Adrenal gland (tissue), 12 donors: ENCODE results near the gene GLT8D2. TPM values are rescaled to one million over a fixed set of nuclear protein-coding genes. Genes with fewer than 3 reads are reported as not detected.

Experiments used
- DNase-seq, 7 donors: peaks; one replicate each; pipeline ENCODE4 v3.0.0-alpha.2; 2019 to 2020
- H3K27ac ChIP-seq, 5 donors: fragments of 200-600 bp; sonication (generic) in 4 of 5; 1 replicate in 3 of 5; 2 replicates in 2 of 5; pipeline versions ENCODE4 v1.5.1 to v1.8.0; 2016 to 2020; ENCODE audit warnings: mild to moderate bottlenecking in 1 of 5
- H3K27me3 ChIP-seq: fragments of 200-600 bp; 2 replicates; pipeline ENCODE4 v1.8.0; 2021
- H3K36me3 ChIP-seq, 2 donors: fragments of 200-600 bp; replicated peaks in 1 of 2; 1 replicate in 1 of 2; 2 replicates in 1 of 2; pipeline versions ENCODE4 v1.5.1 to v1.8.0; 2018 to 2022
- H3K4me1 ChIP-seq, 2 donors: fragments of 200-600 bp; replicated peaks in 1 of 2; 1 replicate in 1 of 2; 2 replicates in 1 of 2; pipeline versions ENCODE4 v1.5.1 to v1.8.0; 2018 to 2021
- H3K4me3 ChIP-seq, 4 donors: fragments of 200-600 bp; sonication (generic) in 3 of 4; one replicate each; pipeline ENCODE4 v1.5.1; 2016 to 2018
- H3K9me3 ChIP-seq, 3 donors: fragments of 200-600 bp; sonication (generic) in 1 of 3; replicated peaks in 1 of 3; 1 replicate in 2 of 3; 2 replicates in 1 of 3; pipeline versions ENCODE4 v1.5.1 to v1.8.0; 2016 to 2021
- CTCF ChIP-seq, 6 experiments: fragments of 450-650 bp in 4 of 6; fragments of 200-600 bp in 2 of 6; sonication (generic) in 1 of 6; IDR thresholded peaks; 1 replicate in 5 of 6; 2 replicates in 1 of 6; pipeline versions ENCODE4 v1.5.1 to v1.8.0; 2016 to 2021; ENCODE audit warnings: antibody characterized with exemption in 6 of 6, mild to moderate bottlenecking in 2 of 6, moderate library complexity in 1 of 6
- POLR2A ChIP-seq, 2 donors: fragments of 450-650 bp; IDR thresholded peaks; one replicate each; pipeline ENCODE4 v1.6.1; 2017; ENCODE audit warnings: antibody characterized with exemption in 2 of 2, mild to moderate bottlenecking in 2 of 2, moderate library complexity in 1 of 2
- WGBS, 4 donors: extraction: QIAGEN DNeasy Blood & Tissue Kit in 2 of 4; methylation state at CpG; one replicate each; pipeline versions ENCODE4 v1.1.5 to v1.1.7; 2013 to 2017; 5-methylcytosine and 5-hydroxymethylcytosine counted together
- intact Hi-C, 2 donors: fragments of 100-400 bp; cut with DNase I; formaldehyde crosslinking; loops; one replicate each; pipeline versions ENCODE4 v1.14.1 to v1.15.0; 2022 to 2023
- polyA plus RNA-seq, 3 donors: library from polyadenylated mRNA; stranded (reverse); fragments of 200-250 nt in 2 of 3; fragments of 350-450 nt in 1 of 3; fragmentation: Illumina TruSeq in 1 of 3; extraction: RNeasy Lipid Tissue Mini Kit (QIAGEN cat#74804) in 1 of 3; gene quantifications; one replicate each; pipeline ENCODE4 v1.2.3, GENCODE V29; 2013 to 2014
- total RNA-seq, 9 donors: library from RNA; depleted of rRNA in 4 of 9; stranded (reverse); fragments of >200 nt in 4 of 9; fragments of 120-200 nt in 1 of 9; fragmentation: NEBNext Ultra II Directional in 1 of 9; extraction: Animal tissue kit (Norgen Biotek cat#: 25700) in 1 of 9; gene quantifications; one replicate each; pipeline versions ENCODE4 v1.1.0 to v1.2.4, GENCODE V29; 2013 to 2023
- donor health status: healthy with polysubstance abuse.
- donor health status: Bipolar disorder and iron deficiency.
- donor health status: DM: yes; HTN: yes; CAD: no.
- donor health status: DM: no; HTN: no; CAD: no.
- donor health status: DM: no; HTN: no; CAD: no.
- donor health status: DM: yes; HTN: yes; CAD: no.

GLT8D2 gene
- total and polyA plus RNA-seq, 12 donors, result 6.3 to 21.2 (median 14.1) TPM

GRCh38 chr12:104080764-104081163, 30.8 kb upstream of the GLT8D2 start:
- peaks cover 0 to 31% of the 10 kb centered on the region in 2 donors for H3K36me3 ChIP-seq
- no peak overlapping the region for H3K4me3 ChIP-seq
- H3K27me3 ChIP-seq, result no peaks in the 10 kb centered on the region
- H3K4me1 ChIP-seq, result peaks cover 0 to 8% of the 10 kb centered on the region in 2 donors
- 41 to 51% (median 44%) methylated on average over 1 of the region's 1 CpG for WGBS, 4 donors
- H3K27ac ChIP-seq, result no peak overlapping the region
- DNase-seq, result no peak
- intact Hi-C loops, result no loop called here
- H3K9me3 ChIP-seq, result peaks cover 0 to 4% (median 0%) of the 10 kb centered on the region in 3 donors
- TF ChIP-seq CTCF (IDR thresholded peaks at IDR 0.05) (no peak), POLR2A (IDR thresholded peaks at IDR 0.05) (no peak)

- intact Hi-C loops, result no loop called here
- Histone ChIP-seq H3K4me3 (no peak overlapping the region), H3K9me3 (peaks cover 0 to 4% (median 0%) of the 10 kb centered on the region in 3 donors), H3K27ac (no peak overlapping the region), H3K36me3 (peaks cover 0 to 21% of the 10 kb centered on the region in 2 donors), H3K4me1 (peaks cover 0 to 8% of the 10 kb centered on the region in 2 donors), H3K27me3 (no peaks in the 10 kb centered on the region)
- 36 to 54% (median 50%) methylated on average over 1 of the region's 1 CpG for WGBS, 4 donors
- TF ChIP-seq CTCF (IDR thresholded peaks at IDR 0.05), result no peak
- no peak for TF ChIP-seq POLR2A (IDR thresholded peaks at IDR 0.05)
- DNase-seq, result no peak
Observed at GRCh38 chr12:104079024-104079423, 29.0 kb upstream of the GLT8D2 start.

- 92 to 97% (median 96%) methylated on average over 1 of the region's 1 CpG for WGBS, 4 donors
- peaks cover 0 to 17% of the 10 kb centered on the region in 2 donors for H3K36me3 ChIP-seq
Observed at GRCh38 chr12:104073699-104074098, 23.7 kb upstream of the GLT8D2 start.

GRCh38 chr12:104072099-104072498, 22.1 kb upstream of the GLT8D2 start:
- Histone ChIP-seq H3K27me3 (no peaks in the 10 kb centered on the region), H3K9me3 (no peaks in the 10 kb centered on the region), H3K36me3 (peaks cover 0 to 22% of the 10 kb centered on the region in 2 donors), H3K27ac (no peak overlapping the region), H3K4me1 (no peaks in the 10 kb centered on the region), H3K4me3 (no peak overlapping the region)
- DNase-seq, result no peak
- 95 to 98% (median 97%) methylated on average over 2 of the region's 2 CpGs for WGBS, 4 donors
- intact Hi-C loops, result no loop called here
- no peak for TF ChIP-seq POLR2A (IDR thresholded peaks at IDR 0.05)
- no peak for TF ChIP-seq CTCF (IDR thresholded peaks at IDR 0.05)

More at GRCh38 chr12:104073699-104074098, 23.7 kb upstream of the GLT8D2 start:
- TF ChIP-seq CTCF (IDR thresholded peaks at IDR 0.05), result no peak
- no peak for TF ChIP-seq POLR2A (IDR thresholded peaks at IDR 0.05)
- Histone ChIP-seq H3K4me1 (no peaks in the 10 kb centered on the region), H3K27ac (no peak overlapping the region), H3K4me3 (no peak overlapping the region), H3K27me3 (no peaks in the 10 kb centered on the region), H3K9me3 (no peaks in the 10 kb centered on the region)
- no peak for DNase-seq
- intact Hi-C loops, result no loop called here
